GM12878 (cell line): ENCODE measurements around the gene LRRN4. TPM values are rescaled to one million over a fixed set of nuclear protein-coding genes. Genes with fewer than 3 reads are reported as not detected.

Source experiments
- ATAC-seq: fragments of 200-7000 bp; cut with Tn5 transposase; 3 replicates; pipeline ENCODE4 v1.9.1; 2020; ENCODE audit warnings: mild to moderate bottlenecking, moderate library complexity
- BruUV-seq: library from RNA; stranded (reverse); fragments of 400-500 nt; replicated peaks from 2 replicates; lab custom pipeline; 2021; lab: Mats Ljungman, UMichigan
- CTCF ChIA-PET: fragments of 300-600 bp; sonication (Branson Sonifier 250); formaldehyde crosslinking; extraction: SDS; loops from one replicate; lab custom pipeline; 2021; ENCODE audit warnings: inconsistent platforms; lab: Yijun Ruan, JAX
- POLR2A ChIA-PET: fragments of 350-600 bp; formaldehyde crosslinking; extraction: SDS; loops from one replicate; lab custom pipeline; 2021; ENCODE audit warnings: inconsistent platforms; lab: Charles Lee
- RAD21 ChIA-PET: fragments of 300-600 bp; sonication (Branson Sonifier 250); formaldehyde crosslinking; loops from one replicate; lab custom pipeline; 2023; ENCODE audit warnings: antibody characterized with exemption; ENCODE audit not compliant: unreplicated experiment; lab: Charles Lee
- SMC1A ChIA-PET: fragments of 300-600 bp; sonication (Branson Sonifier 250); formaldehyde crosslinking; loops from one replicate; lab custom pipeline; 2023; ENCODE audit not compliant: unreplicated experiment, uncharacterized antibody; lab: Charles Lee
- DNase-seq: peaks from one replicate; pipeline ENCODE4 v3.0.0-alpha.2; 2011; ENCODE audit warnings: low read depth, low spot score
- FAIRE-seq: peaks from 3 replicates; lab custom pipeline; 2011; peaks lifted over from hg19 to GRCh38; lab: Jason Lieb, UNC
- H2AFZ ChIP-seq: 2 replicates; pipeline ENCODE4 v1.6.0; 2011; ENCODE audit warnings: low read depth, low read length, control low read depth; ENCODE audit not compliant: control insufficient read depth
- H3K27ac ChIP-seq: 2 replicates; pipeline ENCODE4 v1.5.1; 2011; ENCODE audit warnings: control low read depth; ENCODE audit not compliant: control insufficient read depth, insufficient read depth
- H3K27me3 ChIP-seq, 2 experiments: replicated peaks in 1 of 2; 2 replicates each; pipeline versions ENCODE4 v1.6.0 to v1.6.1; 2011; ENCODE audit warnings: low read length in 1 of 2; ENCODE audit not compliant: control insufficient read depth in 2 of 2, insufficient read depth in 2 of 2
- H3K36me3 ChIP-seq, 2 experiments: 2 replicates each; pipeline ENCODE4 v1.5.1; 2011; ENCODE audit warnings: low read length in 1 of 2; ENCODE audit not compliant: control insufficient read depth in 2 of 2, insufficient read depth in 2 of 2
- H3K4me1 ChIP-seq: 2 replicates; pipeline ENCODE4 v1.6.1; 2011; ENCODE audit warnings: mild to moderate bottlenecking, low read length, moderate library complexity, mixed read lengths; ENCODE audit not compliant: control insufficient read depth, insufficient read depth
- H3K4me2 ChIP-seq: 2 replicates; pipeline ENCODE4 v1.6.0; 2011; ENCODE audit warnings: control low read depth; ENCODE audit not compliant: control insufficient read depth, insufficient read depth
- H3K4me3 ChIP-seq: fragments of 200-600 bp; sonication (generic); 2 replicates; pipeline ENCODE4 v1.5.1; 2016
- H3K79me2 ChIP-seq: 2 replicates; pipeline ENCODE4 v1.6.0; 2011; ENCODE audit warnings: low read length; ENCODE audit not compliant: control insufficient read depth, insufficient read depth
- H3K9ac ChIP-seq: 2 replicates; pipeline ENCODE4 v1.8.0; 2011; ENCODE audit warnings: low read length, control low read depth, mixed read lengths; ENCODE audit not compliant: control insufficient read depth, insufficient read depth
- H3K9me3 ChIP-seq: replicated peaks from 3 replicates; pipeline ENCODE4 v1.5.1; 2011; ENCODE audit warnings: mild to moderate bottlenecking, low read length; ENCODE audit not compliant: control insufficient read depth, insufficient read depth
- H4K20me1 ChIP-seq: 2 replicates; pipeline ENCODE4 v1.6.0; 2011; ENCODE audit not compliant: control insufficient read depth, insufficient read depth
- BHLHE40 ChIP-seq, 2 experiments: fragments of 450-650 bp in 1 of 2; IDR thresholded peaks; 2 replicates each; pipeline ENCODE4 v1.6.1; 2011 to 2017; ENCODE audit warnings: low read depth in 2 of 2, borderline replicate concordance in 1 of 2, improper control_type of control experiment in 1 of 2, low read length in 1 of 2, mild to moderate bottlenecking in 1 of 2
- IKZF1 ChIP-seq: fragments of 450-650 bp; conservative IDR thresholded peaks from 2 replicates; pipeline ENCODE4 v1.6.1; 2017; ENCODE audit warnings: antibody characterized with exemption, mild to moderate bottlenecking
- MYC ChIP-seq: IDR thresholded peaks from 2 replicates; pipeline ENCODE4 v1.6.1; 2011; ENCODE audit warnings: mild to moderate bottlenecking, low read length, moderate library complexity, inconsistent platforms; ENCODE audit not compliant: insufficient read depth, insufficient replicate concordance, insufficient read length, severe bottlenecking
- NFYB ChIP-seq: IDR thresholded peaks from 2 replicates; pipeline ENCODE4 v1.6.1; 2011; ENCODE audit warnings: low read depth, mild to moderate bottlenecking, low read length, improper control_type of control experiment, moderate library complexity; ENCODE audit not compliant: insufficient read depth
- RFX5 ChIP-seq: IDR thresholded peaks from 2 replicates; pipeline ENCODE4 v1.6.1; 2011; ENCODE audit warnings: low read depth, low read length, improper control_type of control experiment
- SP1 ChIP-seq: IDR thresholded peaks from one replicate; pipeline ENCODE4 v1.6.1; 2011; ENCODE audit warnings: low read depth, low read length
- SUPT20H ChIP-seq: IDR thresholded peaks from 2 replicates; pipeline ENCODE4 v1.6.1; 2011; ENCODE audit warnings: low read depth, mild to moderate bottlenecking, low read length, moderate library complexity, borderline replicate concordance; ENCODE audit not compliant: control insufficient read depth
- TCF7 ChIP-seq: IDR thresholded peaks from 2 replicates; pipeline ENCODE4 v1.6.1; 2014; ENCODE audit warnings: antibody characterized with exemption, borderline replicate concordance
- ZBED1 ChIP-seq: IDR thresholded peaks from 2 replicates; pipeline ENCODE4 v1.6.1; 2016; ENCODE audit warnings: borderline replicate concordance
- ZNF207 ChIP-seq: fragments of 450-650 bp; IDR thresholded peaks from 2 replicates; pipeline ENCODE4 v1.6.1; 2014; ENCODE audit warnings: antibody characterized with exemption, mild to moderate bottlenecking, borderline replicate concordance
- WGBS: methylation state at CpG from one replicate; pipeline ENCODE4 v1.1.6; 2016; ENCODE audit warnings: low lambda C conversion rate; ENCODE audit not compliant: insufficient replicate concordance, insufficient coverage; ENCODE audit errors: missing lambda C conversion rate; 5-methylcytosine and 5-hydroxymethylcytosine counted together
- in situ Hi-C: fragments of 300-500 bp; cut with MboI; formaldehyde crosslinking; loops from 9 replicates; pipeline ENCODE4 v1.14.3; 2018; ENCODE audit warnings: mixed read lengths
- intact Hi-C: fragments of 100-400 bp; cut with micrococcal nuclease; formaldehyde crosslinking; loops from one replicate; pipeline ENCODE4 v1.14.2; 2022; ENCODE audit not compliant: unreplicated experiment
- polyA plus RNA-seq, 11 experiments: library from polyadenylated mRNA; depleted of rRNA in 4 of 11; unstranded in 6 of 11; stranded (reverse) in 5 of 11; fragments of >200 nt; fragmentation: Nextera tagmentation in 4 of 11; fragmentation: Illumina TruSeq in 1 of 11; extraction: Ambion mirVana in 4 of 11; extraction: Trizol in 1 of 11; gene quantifications; 1 replicate in 1 of 11; 2 replicates in 10 of 11; pipeline versions ENCODE4 v1.2.1 to v1.2.3, GENCODE V29; 2011 to 2016; ENCODE audit warnings: inconsistent platforms in 2 of 11, missing spikeins in 2 of 11, low read depth in 1 of 11
- total RNA-seq, 4 experiments: library from RNA; depleted of rRNA in 3 of 4; stranded (reverse); fragments of >200 nt in 3 of 4; fragmentation: Illumina TruSeq in 1 of 4; extraction: Trizol in 1 of 4; gene quantifications; 2 replicates each; pipeline versions ENCODE4 v1.2.1 to v1.2.3, GENCODE V29; 2013 to 2021
- TF ChIP-seq, protein P1 (sequence below): fragments of 450-650 bp; IDR thresholded peaks from 2 replicates; pipeline ENCODE4 v1.6.1; 2017; ENCODE audit warnings: mild to moderate bottlenecking, moderate library complexity

Gene LRRN4
- total and polyA plus RNA-seq, 10 of the 15 experiments (the other 5 are each of a cell fraction or from before 2014, with no cell fraction given): 0.11 TPM; not detected in 9

DNA sequence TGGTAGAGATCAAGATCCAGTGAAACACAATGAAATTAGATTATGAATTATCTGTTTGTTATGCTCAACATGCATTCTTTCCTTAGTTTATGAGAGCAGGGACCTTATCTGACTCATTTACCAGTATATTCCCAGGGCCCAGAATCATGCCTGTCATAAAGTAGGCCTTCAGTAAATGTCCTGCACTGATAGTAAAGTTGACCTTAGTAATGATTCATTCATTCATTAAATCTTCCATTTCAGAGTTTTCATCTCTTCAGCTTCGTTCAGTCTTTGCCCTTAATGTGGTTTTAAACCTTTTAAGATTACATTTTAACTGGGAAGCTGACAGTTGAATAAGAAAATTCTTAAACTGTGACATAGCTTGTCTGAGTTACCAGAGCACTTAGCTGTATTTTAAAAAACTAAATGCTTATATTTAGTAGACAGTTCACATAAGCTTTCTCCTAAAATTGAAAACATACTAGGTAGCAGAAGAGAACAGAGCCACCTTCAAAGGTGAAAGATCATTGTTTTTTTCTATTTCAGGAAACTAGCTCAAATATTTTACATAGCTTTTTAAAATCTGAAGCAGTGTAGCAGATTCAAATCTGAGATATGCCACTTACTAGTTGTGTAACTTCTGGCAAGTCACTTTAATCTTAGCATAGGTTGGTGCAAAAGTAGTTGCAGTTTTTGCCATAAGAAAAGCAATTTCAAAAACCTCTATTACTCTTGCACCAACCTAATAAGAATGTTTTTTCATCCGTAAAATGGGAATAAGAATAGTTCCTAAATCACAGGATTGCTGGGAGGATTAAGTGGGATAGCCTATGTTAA, 62.0 kb downstream of the LRRN4 start:
- no peak overlapping the region for H2AFZ ChIP-seq
- FAIRE-seq (no peak), ATAC-seq (no peak), DNase-seq (no peak)
- no peaks in the 10 kb centered on the region for H3K27me3 ChIP-seq
- no peaks in the 10 kb centered on the region for H3K79me2 ChIP-seq
- RAD21 ChIA-PET: interaction anchor here (0.7 kb wide), 1 partner anchor 463 kb away, joined by 3 read pairs; no protein-coding TSS in a partner anchor
- no peak for TF ChIP-seq BHLHE40 (IDR thresholded peaks at IDR 0.05; ENCODE audit: borderline replicate concordance in 1 of 2, low read depth in 2 of 2, low read length in 1 of 2)
- no peak for TF ChIP-seq SUPT20H
- no peak for TF ChIP-seq SP1
- no peak for TF ChIP-seq RFX5
- TF ChIP-seq ZBED1: no peak
- peaks cover 2 to 27% of the 10 kb centered on the region in 2 experiments; a peak in 3 of 4 replicates for H3K36me3 ChIP-seq
- no peaks in the 10 kb centered on the region for H3K9me3 ChIP-seq
- H3K27ac ChIP-seq: no peak overlapping the region
- no peak overlapping the region for H3K4me2 ChIP-seq
- POLR2A ChIA-PET: no interaction called here
- SMC1A ChIA-PET: interaction anchor here (0.8 to 1.0 kb wide), 3 partner anchors 11 to 434 kb away, joined by 3 read pairs; no protein-coding TSS in a partner anchor
- H4K20me1 ChIP-seq: no peaks in the 10 kb centered on the region
- CTCF ChIA-PET: interaction anchor here (0.6 to 1.8 kb wide), 3 partner anchors 9 to 11 kb away, joined by 3 to 5 read pairs (median 4); no protein-coding TSS in a partner anchor
- no TSS peak for BruUV-seq
- in situ Hi-C loops: no loop called here
- WGBS: 100% methylated on average over 2 of the region's 2 CpGs
- no peak overlapping the region for H3K4me3 ChIP-seq
- peaks cover under 1% of the 10 kb centered on the region; the same call in 1 of the 2 replicates for H3K4me1 ChIP-seq
- intact Hi-C loops: no loop called here
- H3K9ac ChIP-seq: no peak overlapping the region

DNA sequence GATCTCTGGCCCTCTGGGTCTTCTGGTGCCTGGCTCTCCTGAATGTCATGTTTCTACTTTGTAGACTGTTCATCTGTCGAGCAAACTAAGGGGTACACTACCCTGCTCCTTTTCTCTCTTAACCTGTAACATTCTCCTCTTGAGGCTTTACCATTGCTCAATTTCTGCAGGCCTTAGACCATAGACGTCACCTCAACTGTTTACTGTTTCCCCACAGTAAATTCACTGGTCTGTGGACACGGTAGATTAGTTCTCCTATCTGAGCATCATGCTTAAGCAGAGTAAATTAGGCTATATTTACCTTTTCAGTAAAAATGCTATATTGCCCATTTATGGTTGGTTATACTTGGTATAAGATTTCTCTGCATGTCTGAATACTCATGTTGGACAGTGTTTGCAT, 62.9 kb downstream of the LRRN4 start:
- 95% methylated on average over 3 of the region's 3 CpGs for WGBS
- H2AFZ ChIP-seq: no peak overlapping the region
- no peaks in the 10 kb centered on the region for H3K27me3 ChIP-seq
- in situ Hi-C loops (no loop called here), intact Hi-C loops (no loop called here)
- H3K4me3 ChIP-seq: no peak overlapping the region
- H3K79me2 ChIP-seq: no peaks in the 10 kb centered on the region
- FAIRE-seq: no peak
- TF ChIP-seq, protein P1, sequence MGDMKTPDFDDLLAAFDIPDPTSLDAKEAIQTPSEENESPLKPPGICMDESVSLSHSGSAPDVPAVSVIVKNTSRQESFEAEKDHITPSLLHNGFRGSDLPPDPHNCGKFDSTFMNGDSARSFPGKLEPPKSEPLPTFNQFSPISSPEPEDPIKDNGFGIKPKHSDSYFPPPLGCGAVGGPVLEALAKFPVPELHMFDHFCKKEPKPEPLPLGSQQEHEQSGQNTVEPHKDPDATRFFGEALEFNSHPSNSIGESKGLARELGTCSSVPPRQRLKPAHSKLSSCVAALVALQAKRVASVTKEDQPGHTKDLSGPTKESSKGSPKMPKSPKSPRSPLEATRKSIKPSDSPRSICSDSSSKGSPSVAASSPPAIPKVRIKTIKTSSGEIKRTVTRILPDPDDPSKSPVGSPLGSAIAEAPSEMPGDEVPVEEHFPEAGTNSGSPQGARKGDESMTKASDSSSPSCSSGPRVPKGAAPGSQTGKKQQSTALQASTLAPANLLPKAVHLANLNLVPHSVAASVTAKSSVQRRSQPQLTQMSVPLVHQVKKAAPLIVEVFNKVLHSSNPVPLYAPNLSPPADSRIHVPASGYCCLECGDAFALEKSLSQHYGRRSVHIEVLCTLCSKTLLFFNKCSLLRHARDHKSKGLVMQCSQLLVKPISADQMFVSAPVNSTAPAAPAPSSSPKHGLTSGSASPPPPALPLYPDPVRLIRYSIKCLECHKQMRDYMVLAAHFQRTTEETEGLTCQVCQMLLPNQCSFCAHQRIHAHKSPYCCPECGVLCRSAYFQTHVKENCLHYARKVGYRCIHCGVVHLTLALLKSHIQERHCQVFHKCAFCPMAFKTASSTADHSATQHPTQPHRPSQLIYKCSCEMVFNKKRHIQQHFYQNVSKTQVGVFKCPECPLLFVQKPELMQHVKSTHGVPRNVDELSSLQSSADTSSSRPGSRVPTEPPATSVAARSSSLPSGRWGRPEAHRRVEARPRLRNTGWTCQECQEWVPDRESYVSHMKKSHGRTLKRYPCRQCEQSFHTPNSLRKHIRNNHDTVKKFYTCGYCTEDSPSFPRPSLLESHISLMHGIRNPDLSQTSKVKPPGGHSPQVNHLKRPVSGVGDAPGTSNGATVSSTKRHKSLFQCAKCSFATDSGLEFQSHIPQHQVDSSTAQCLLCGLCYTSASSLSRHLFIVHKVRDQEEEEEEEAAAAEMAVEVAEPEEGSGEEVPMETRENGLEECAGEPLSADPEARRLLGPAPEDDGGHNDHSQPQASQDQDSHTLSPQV: no peak
- TF ChIP-seq MYC (no peak), TCF7 (no peak), ZNF207 (no peak), IKZF1 (no peak), NFYB (no peak)
- ATAC-seq: no peak
- no peak for DNase-seq
- H4K20me1 ChIP-seq: no peaks in the 10 kb centered on the region
- peaks cover 2 to 27% of the 10 kb centered on the region in 2 experiments; a peak in 3 of 4 replicates for H3K36me3 ChIP-seq
- no peak overlapping the region for H3K27ac ChIP-seq
- H3K9ac ChIP-seq: no peak overlapping the region
- H3K4me1 ChIP-seq: no peaks in the 10 kb centered on the region
- no peaks in the 10 kb centered on the region for H3K9me3 ChIP-seq
- ChIA-PET POLR2A (no interaction called here), RAD21 (no interaction called here), CTCF (no interaction called here), SMC1A (no interaction called here)
- no TSS peak for BruUV-seq
- H3K4me2 ChIP-seq: no peak overlapping the region
